Endothelial cell of umbilical vein (primary cell): ENCODE measurements around the gene OR9Q1. TPM values are rescaled to one million over a fixed set of nuclear protein-coding genes. Genes with fewer than 3 reads are reported as not detected.

Experiments
- BruUV-seq: library from RNA; stranded (reverse); fragments of 400-500 nt; replicated peaks from 2 replicates; lab custom pipeline; 2021; lab: Mats Ljungman, UMichigan
- CTCF ChIA-PET: fragments of 300-600, 350-600 bp; sonication (Branson Sonifier 250); formaldehyde crosslinking; loops from one replicate; lab custom pipeline; 2021; ENCODE audit warnings: antibody characterized with exemption, inconsistent platforms; lab: Charles Lee
- POLR2A ChIA-PET: fragments of 300-600, 350-600 bp; sonication (Branson Sonifier 250); formaldehyde crosslinking; loops from one replicate; lab custom pipeline; 2021; ENCODE audit warnings: antibody characterized with exemption, inconsistent platforms; lab: Charles Lee
- DNase-seq: peaks from one replicate; pipeline ENCODE4 v3.0.0-alpha.2; 2011; ENCODE audit warnings: low read depth, low spot score
- FAIRE-seq: peaks from 2 replicates; lab custom pipeline; 2011; peaks lifted over from hg19 to GRCh38; lab: Jason Lieb, UNC
- H2AFZ ChIP-seq: 2 replicates; pipeline ENCODE4 v1.6.0; 2012; ENCODE audit warnings: low read depth, low read length, control low read depth, inconsistent platforms
- H3K27ac ChIP-seq: 2 replicates; pipeline ENCODE4 v1.5.1; 2011; ENCODE audit warnings: low read depth, mild to moderate bottlenecking, control low read depth, low read length, moderate library complexity; ENCODE audit not compliant: insufficient read depth
- H3K27me3 ChIP-seq, 2 experiments: 2 replicates each; pipeline versions ENCODE4 v1.6.0 to v1.6.1; 2011; ENCODE audit warnings: low read length in 2 of 2, mixed read lengths in 1 of 2; ENCODE audit not compliant: control insufficient read depth in 2 of 2, insufficient read depth in 2 of 2
- H3K36me3 ChIP-seq, 2 experiments: 2 replicates in 1 of 2; 3 replicates in 1 of 2; pipeline ENCODE4 v1.5.1; 2011; ENCODE audit warnings: low read length in 2 of 2, mild to moderate bottlenecking in 1 of 2, moderate library complexity in 1 of 2; ENCODE audit not compliant: control insufficient read depth in 2 of 2, insufficient read depth in 2 of 2; ENCODE audit errors: extremely low read depth in 1 of 2
- H3K4me1 ChIP-seq: 3 replicates; pipeline ENCODE4 v1.5.1; 2011; ENCODE audit warnings: mild to moderate bottlenecking, low read length; ENCODE audit not compliant: control insufficient read depth, insufficient read depth; ENCODE audit errors: extremely low read depth
- H3K4me2 ChIP-seq: 2 replicates; pipeline ENCODE4 v1.6.1; 2011; ENCODE audit warnings: low read length, control low read depth, mixed read lengths; ENCODE audit not compliant: insufficient read depth
- H3K4me3 ChIP-seq, 3 experiments: fragments of 200-600 bp in 1 of 3; sonication (generic), shearing (Covaris generic) in 1 of 3; replicated peaks in 1 of 3; 2 replicates each; pipeline ENCODE4 v1.5.1; 2011 to 2016; ENCODE audit warnings: control low read depth in 3 of 3, low read length in 3 of 3, mild to moderate bottlenecking in 2 of 3, inconsistent platforms in 1 of 3, low read depth in 1 of 3, moderate library complexity in 1 of 3; ENCODE audit not compliant: insufficient read depth in 1 of 3
- H3K79me2 ChIP-seq: 2 replicates; pipeline ENCODE4 v1.6.0; 2012; ENCODE audit warnings: low read length, inconsistent platforms; ENCODE audit not compliant: control insufficient read depth, insufficient read depth
- H3K9ac ChIP-seq: replicated peaks from 2 replicates; pipeline ENCODE3; 2011; ENCODE audit warnings: low read length, control low read depth; ENCODE audit not compliant: insufficient read depth; ENCODE audit errors: extremely low read depth
- H3K9me1 ChIP-seq: replicated peaks from 3 replicates; pipeline ENCODE4 v1.6.0; 2011; ENCODE audit warnings: mild to moderate bottlenecking, low read length; ENCODE audit not compliant: control insufficient read depth, insufficient read depth; ENCODE audit errors: extremely low read depth
- H3K9me3 ChIP-seq: replicated peaks from 2 replicates; pipeline ENCODE4 v1.5.1; 2012; ENCODE audit warnings: low read length, inconsistent platforms; ENCODE audit not compliant: control insufficient read depth, insufficient read depth
- H4K20me1 ChIP-seq: replicated peaks from 2 replicates; pipeline ENCODE3; 2011; ENCODE audit warnings: mild to moderate bottlenecking, low read length; ENCODE audit not compliant: control insufficient read depth, insufficient read depth; ENCODE audit errors: extremely low read depth
- EZH2 ChIP-seq: IDR thresholded peaks from 2 replicates; pipeline ENCODE4 v1.6.1; 2012; ENCODE audit warnings: borderline replicate concordance, low read depth, mild to moderate bottlenecking, moderate library complexity, low read length, inconsistent platforms; ENCODE audit not compliant: severe bottlenecking
- FOS ChIP-seq: IDR thresholded peaks from 2 replicates; pipeline ENCODE4 v1.6.1; 2011; ENCODE audit warnings: mild to moderate bottlenecking, low read length, moderate library complexity, borderline replicate concordance; ENCODE audit not compliant: insufficient read depth
- GATA2 ChIP-seq: IDR thresholded peaks from 2 replicates; pipeline ENCODE4 v1.7.0; 2011; ENCODE audit warnings: low read depth, mild to moderate bottlenecking, moderate library complexity, mixed read lengths, low read length; ENCODE audit not compliant: insufficient read length, insufficient read depth
- JUN ChIP-seq: IDR thresholded peaks from 2 replicates; pipeline ENCODE4 v1.6.1; 2011; ENCODE audit warnings: borderline replicate concordance, low read depth; ENCODE audit not compliant: insufficient read length, insufficient read depth
- MYC ChIP-seq: IDR thresholded peaks from one replicate; pipeline ENCODE4 v1.6.1; 2011; ENCODE audit warnings: mild to moderate bottlenecking, low read depth, low read length
- POLR2A ChIP-seq: IDR thresholded peaks from 2 replicates; pipeline ENCODE4 v1.6.1; 2012; ENCODE audit warnings: low read depth, mild to moderate bottlenecking, control low read depth, low read length
- POLR2AphosphoS5 ChIP-seq: IDR thresholded peaks from 2 replicates; pipeline ENCODE4 v1.6.1; 2012; ENCODE audit warnings: low read depth, mild to moderate bottlenecking, control low read depth, low read length, moderate library complexity; ENCODE audit not compliant: insufficient read depth
- dilution Hi-C: fragments of 300-500 bp; cut with MboI; formaldehyde crosslinking; loops from one replicate; pipeline ENCODE4 v1.15.0; 2019; ENCODE audit warnings: low sequenced_read_pairs; ENCODE audit not compliant: extremely low pct_ligation_motif_present
- intact Hi-C: fragments of 100-400 bp; cut with micrococcal nuclease; formaldehyde crosslinking; loops from one replicate; pipeline ENCODE4 v1.10.0; 2022
- polyA plus RNA-seq, 4 experiments: library from polyadenylated mRNA; depleted of rRNA in 3 of 4; stranded (reverse) in 3 of 4; unstranded in 1 of 4; fragments of >200 nt; gene quantifications; 2 replicates each; pipeline versions ENCODE4 v1.2.1 to v1.2.3, GENCODE V29; 2011 to 2012; ENCODE audit warnings: missing spikeins in 1 of 4
- total RNA-seq: library from RNA; stranded (reverse); gene quantifications from 2 replicates; pipeline ENCODE4 v1.2.3, GENCODE V29; 2021
- TF ChIP-seq, protein P1 (sequence below): IDR thresholded peaks from 2 replicates; pipeline ENCODE4 v1.6.1; 2011; ENCODE audit not compliant: insufficient read depth, insufficient read length
- TF ChIP-seq, protein P2 (sequence below), 2 donors: IDR thresholded peaks; 1 replicate in 1 of 2; 2 replicates in 1 of 2; pipeline ENCODE4 v1.5.1; 2011; ENCODE audit warnings: low read length in 2 of 2, mild to moderate bottlenecking in 2 of 2, moderate library complexity in 2 of 2, control low read depth in 1 of 2, inconsistent platforms in 1 of 2, low read depth in 1 of 2; ENCODE audit not compliant: insufficient read depth in 1 of 2; ENCODE audit errors: extremely low read depth in 1 of 2

OR9Q1 gene
- total and polyA plus RNA-seq, 2 donors (not counting 3 experiments of a cell fraction or from before 2014, with no cell fraction given): not detected

DNA sequence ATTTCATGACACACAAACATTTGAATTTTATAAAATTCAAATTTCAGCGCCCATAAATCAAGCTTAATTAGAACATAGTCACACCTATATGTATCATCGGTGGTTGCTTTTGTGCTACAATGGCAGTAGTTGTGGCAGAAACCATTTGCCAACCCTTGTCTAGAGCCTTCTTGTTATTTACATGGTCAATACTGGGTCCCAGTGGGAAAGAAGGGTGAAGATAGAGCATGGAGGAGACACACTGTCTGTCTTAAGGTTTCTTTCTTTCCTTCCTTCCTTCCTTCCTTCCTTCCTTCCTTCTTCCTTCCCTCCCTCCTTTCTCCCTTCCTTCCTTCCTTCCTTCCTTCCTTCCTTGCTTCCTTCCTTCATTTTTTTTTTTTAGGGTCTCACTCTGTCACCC, 10.8 kb downstream of the OR9Q1 start:
- no peaks in the 10 kb centered on the region for H4K20me1 ChIP-seq
- H3K9me3 ChIP-seq: no peaks in the 10 kb centered on the region
- ChIA-PET POLR2A (no interaction called here), CTCF (no interaction called here)
- FAIRE-seq (no peak), DNase-seq (no peak)
- peaks cover 0 to 5% of the 10 kb centered on the region in 2 experiments for H3K27me3 ChIP-seq
- no peaks in the 10 kb centered on the region for H3K79me2 ChIP-seq
- no peak overlapping the region for H3K4me2 ChIP-seq
- intact Hi-C loops: no loop called here
- H3K4me1 ChIP-seq: no peaks in the 10 kb centered on the region
- dilution Hi-C loops: no loop called here
- H2AFZ ChIP-seq: no peak overlapping the region
- H3K9ac ChIP-seq: no peak overlapping the region
- TF ChIP-seq POLR2A (no peak), JUN (no peak), EZH2 (no peak), FOS (no peak), POLR2AphosphoS5 (no peak), MYC (no peak), GATA2 (no peak)
- TF ChIP-seq, protein P1, sequence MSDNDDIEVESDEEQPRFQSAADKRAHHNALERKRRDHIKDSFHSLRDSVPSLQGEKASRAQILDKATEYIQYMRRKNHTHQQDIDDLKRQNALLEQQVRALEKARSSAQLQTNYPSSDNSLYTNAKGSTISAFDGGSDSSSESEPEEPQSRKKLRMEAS: no peak
- TF ChIP-seq, protein P2, sequence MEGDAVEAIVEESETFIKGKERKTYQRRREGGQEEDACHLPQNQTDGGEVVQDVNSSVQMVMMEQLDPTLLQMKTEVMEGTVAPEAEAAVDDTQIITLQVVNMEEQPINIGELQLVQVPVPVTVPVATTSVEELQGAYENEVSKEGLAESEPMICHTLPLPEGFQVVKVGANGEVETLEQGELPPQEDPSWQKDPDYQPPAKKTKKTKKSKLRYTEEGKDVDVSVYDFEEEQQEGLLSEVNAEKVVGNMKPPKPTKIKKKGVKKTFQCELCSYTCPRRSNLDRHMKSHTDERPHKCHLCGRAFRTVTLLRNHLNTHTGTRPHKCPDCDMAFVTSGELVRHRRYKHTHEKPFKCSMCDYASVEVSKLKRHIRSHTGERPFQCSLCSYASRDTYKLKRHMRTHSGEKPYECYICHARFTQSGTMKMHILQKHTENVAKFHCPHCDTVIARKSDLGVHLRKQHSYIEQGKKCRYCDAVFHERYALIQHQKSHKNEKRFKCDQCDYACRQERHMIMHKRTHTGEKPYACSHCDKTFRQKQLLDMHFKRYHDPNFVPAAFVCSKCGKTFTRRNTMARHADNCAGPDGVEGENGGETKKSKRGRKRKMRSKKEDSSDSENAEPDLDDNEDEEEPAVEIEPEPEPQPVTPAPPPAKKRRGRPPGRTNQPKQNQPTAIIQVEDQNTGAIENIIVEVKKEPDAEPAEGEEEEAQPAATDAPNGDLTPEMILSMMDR (IDR thresholded peaks at IDR 0.05; ENCODE audit: extremely low read depth in 1 of 2, insufficient read depth in 1 of 2, low read depth in 1 of 2, low read length in 2 of 2): no peak
- H3K27ac ChIP-seq: no peak overlapping the region
- no peaks in the 10 kb centered on the region for H3K36me3 ChIP-seq
- no TSS peak for BruUV-seq
- H3K9me1 ChIP-seq: no peaks in the 10 kb centered on the region
- no peak overlapping the region for H3K4me3 ChIP-seq
